GF-D8 (cell line): ENCODE results near the gene CRY1.
A peak's percentile ranks its signal among the peaks of the same experiment; 100 is the strongest.
"Not testable (repeated sequence)": the region's sequence is repeated elsewhere in the genome, so short reads cannot be mapped to it uniquely, and the experiment has no call there.

ENCODE experiments used
- DNase-seq: peaks from one replicate; lab custom pipeline; 2025; lab: John Stamatoyannopoulos, UW

The CRY1 gene

GRCh38 chr12:107002665-107003064 is 90.7 kb downstream of the CRY1 start:
- DNase-seq = not testable (repeated sequence)

- no peak for DNase-seq
These were observed 93.9 kb downstream of the CRY1 start for GRCh38 chr12:106999446-106999845.

DNA sequence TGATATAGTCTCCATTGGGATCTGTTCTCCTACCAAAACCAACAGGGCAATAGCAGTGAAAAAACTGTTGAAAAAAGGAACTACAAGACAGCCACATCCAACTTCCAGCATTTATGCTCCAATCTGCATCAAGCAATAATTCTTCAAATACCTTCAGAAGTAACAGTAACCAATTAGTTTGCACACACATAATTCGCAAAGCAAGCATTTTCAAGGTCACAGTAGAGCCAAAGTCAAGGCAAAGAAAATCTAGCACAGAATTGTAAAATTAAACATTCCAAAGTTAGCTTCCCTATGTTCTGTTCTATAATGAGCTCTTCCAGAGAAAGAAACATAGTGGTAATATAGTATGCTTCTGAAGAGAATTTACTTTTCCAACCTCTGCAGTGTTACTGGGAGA is 95.4 kb downstream of the CRY1 start:
- no peak for DNase-seq

DNA sequence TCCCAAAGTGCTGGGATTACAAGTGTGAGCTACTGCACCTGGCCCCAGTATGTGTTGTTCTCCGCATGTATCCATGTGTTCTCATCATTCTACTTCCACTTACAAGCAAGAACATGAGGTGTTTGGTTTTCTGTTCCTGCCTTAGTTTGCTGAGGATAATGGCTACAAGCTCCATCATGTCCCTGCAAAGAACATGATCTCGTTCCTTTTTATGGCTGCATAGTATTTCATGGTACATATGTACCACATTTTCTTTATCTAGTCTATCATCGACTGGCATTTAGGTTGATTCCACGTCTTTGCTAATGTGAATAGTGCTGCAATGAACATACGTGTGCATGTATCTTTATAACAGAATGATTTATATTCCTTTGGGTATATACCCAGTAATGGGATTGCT is 97.2 kb downstream of the CRY1 start:
- DNase-seq = not testable (repeated sequence)

- DNase-seq = no peak
These were observed 98.6 kb downstream of the CRY1 start for GRCh38 chr12:106994579-106995220.

- no peak for DNase-seq
These were observed 105.5 kb downstream of the CRY1 start for GRCh38 chr12:106987846-106988245.

DNA sequence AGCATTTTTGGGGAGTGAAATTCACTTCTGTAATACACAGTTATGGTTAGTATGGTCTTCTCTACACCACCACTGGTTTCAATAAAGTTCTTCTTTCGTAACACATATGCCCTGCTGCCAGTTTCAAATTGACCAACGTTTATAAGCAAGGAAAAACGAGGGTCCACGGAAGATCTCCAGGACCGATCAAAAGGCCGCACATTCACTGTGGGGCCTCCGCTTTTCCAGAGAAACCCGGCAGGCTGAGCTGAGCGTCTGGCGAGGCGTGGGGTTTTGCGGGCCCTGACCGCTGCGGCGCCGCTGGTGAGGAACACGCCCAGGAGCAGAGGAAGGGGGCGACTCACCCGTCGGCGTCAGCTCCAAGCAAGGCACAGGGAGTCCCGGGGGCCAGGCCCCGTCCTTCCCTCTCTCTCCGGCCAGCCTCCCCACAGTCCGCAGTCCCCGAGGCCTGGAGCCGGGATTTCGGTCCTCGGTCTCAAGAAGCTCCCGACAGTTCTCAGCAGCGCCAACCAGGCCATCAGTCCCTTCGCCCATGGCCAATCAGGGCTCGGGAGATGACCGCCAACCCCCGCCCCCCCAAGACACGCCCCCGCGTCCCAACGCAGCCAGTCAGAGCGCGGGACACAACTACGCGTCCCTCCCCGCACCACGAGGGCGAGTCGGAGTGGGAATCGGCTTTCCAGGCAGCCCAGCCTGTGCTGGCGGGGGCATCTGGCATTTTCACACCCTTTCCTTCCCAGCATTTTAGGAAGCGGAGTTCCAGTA is 106.5 kb downstream of the CRY1 start, which contains the start of gene MTERF2:
Gene MTERF2, minus strand, starts transcription at position 522 of the 765 bp plus-strand sequence. CDS start 8,432 bp downstream, outside the sequence.
- DNase-seq = peak; percentile 76

GRCh38 chr12:106986135-106986534 is 107.2 kb downstream of the CRY1 start:
- DNase-seq = no peak

- DNase-seq = no peak
These were observed 107.9 kb downstream of the CRY1 start for GRCh38 chr12:106985479-106985878.

GRCh38 chr12:106984588-106985137 is 108.7 kb downstream of the CRY1 start:
- DNase-seq = no peak

DNA sequence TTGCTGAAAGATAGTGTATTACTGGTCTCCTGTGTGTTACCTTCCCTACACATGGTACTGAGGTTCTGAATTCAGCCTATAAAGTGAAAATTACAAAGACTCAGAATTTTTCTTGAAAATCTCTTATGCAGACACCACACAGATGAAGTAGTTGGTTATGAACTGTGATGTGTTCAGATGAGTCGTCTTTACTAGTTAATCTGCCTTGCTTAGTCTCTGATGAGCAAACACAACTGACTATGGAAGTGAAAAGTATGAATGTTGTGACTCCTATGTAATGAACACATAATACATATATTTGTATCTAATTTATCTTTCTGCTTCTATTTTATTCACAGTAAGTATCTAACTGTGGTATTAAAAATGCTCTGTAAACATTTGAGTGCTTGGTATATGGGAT is 111.1 kb downstream of the CRY1 start:
- DNase-seq = no peak

- DNase-seq = no peak
These were observed 111.6 kb downstream of the CRY1 start for GRCh38 chr12:106981788-106982187.

DNA sequence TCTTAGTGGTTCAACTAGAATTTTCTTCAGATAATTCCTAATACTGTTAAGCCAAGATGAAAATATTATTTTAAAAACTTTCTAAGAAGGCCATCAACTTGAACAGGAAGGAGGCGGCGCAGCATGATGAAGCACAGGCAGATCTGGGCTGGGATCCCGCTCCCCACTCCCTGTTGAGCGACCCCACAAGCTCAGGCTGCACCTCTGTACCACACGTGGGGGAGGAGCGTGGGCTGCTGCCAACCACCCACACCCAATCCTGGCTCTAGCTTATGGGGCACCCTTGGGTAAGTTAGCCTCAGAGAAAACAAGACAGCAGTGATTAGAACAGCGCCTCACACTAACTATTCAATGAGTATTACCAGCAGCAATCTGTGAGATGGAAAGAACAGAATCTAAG is 112.4 kb downstream of the CRY1 start:
- DNase-seq = no peak

DNA sequence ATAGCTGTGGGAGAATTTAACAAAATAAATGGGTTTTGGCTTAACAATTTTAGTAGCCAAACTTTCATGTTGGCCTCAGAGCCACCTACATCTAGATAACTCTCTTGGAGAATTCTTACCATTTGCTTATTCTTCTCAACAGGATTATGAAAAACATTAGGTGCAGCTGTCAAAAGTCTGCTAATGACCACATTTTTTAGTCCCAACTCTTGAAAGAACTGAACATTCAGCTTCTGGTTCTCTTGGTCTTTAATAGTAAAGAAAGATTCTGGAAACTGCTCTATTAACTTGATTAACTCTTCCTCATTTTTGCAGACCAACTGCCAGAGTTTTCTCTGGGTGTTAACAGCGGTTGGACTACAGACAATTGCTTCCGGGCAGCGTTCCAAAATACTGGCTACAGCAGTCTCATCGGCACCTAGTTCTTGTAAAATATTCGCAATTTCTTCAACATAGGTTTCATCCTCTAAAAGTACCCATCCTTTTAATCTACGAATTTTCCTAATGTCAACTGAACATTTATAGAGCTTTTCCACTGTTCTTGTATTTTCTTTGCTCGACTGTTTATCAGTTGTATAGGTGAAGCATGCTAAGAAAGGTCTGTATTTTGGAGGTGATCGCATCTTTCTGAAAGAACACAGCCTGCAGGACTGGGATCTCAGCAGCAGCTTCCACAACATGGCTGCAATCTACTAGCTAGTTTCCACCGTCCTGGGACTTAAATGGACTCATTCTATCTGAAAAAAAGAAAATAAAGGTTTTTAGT is 115.1 kb downstream of the CRY1 start:
- no peak for DNase-seq

DNA sequence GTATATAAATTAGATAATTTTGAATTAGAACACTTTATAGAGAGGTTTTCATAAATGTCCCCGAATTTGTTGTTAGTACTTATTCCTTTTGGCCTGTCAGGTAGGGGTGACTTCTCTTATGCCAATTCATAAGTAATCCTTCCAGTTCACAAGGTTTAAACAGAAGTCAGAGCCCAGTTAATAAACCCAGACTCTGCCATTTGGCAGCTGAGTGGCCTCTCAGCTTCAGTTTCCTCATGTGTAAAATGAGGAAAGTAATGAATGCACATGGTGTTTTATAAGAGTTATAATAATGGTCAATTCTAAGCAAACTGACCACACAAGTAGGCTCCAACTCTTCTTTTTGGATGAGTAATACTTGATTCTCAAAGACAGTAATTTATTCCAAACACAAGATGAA is 116.7 kb downstream of the CRY1 start:
- DNase-seq = no peak

DNA sequence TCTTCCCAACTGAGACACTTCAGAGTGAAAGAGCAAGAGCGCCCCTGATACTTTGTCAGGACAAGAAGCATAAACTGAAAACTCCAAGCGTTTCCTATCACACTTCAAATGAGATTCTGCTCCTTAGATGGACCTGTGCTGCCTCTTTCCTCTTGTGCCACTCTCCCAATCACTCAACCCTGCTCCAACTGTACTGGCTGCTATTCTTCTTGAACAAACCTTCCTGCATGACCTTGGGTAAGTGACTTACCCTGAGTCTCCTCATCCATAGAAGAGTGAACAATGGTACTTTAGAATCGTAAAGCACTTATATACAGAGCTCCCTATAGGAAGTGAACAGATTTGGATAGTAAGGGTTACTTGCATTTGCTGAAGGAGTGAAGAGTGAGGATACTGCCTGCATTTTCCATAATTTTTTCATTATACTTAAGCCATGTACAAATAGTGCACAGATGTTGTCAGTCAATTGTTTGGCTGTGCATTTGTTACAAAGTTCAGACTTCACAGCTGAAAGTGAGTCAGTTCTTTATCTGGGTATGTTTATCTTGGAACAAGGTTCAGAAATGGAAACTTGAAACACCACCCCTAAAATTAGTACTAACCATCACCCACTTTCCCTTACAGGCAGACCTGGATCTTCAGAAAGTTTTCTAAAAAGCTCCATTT is 117.2 kb downstream of the CRY1 start:
- no peak for DNase-seq

GRCh38 chr12:106975098-106975497 is 118.3 kb downstream of the CRY1 start:
- no peak for DNase-seq

- DNase-seq = no peak
These were observed 118.8 kb downstream of the CRY1 start for GRCh38 chr12:106974511-106974910.

GRCh38 chr12:106973545-106973944 is 119.8 kb downstream of the CRY1 start:
- no peak for DNase-seq

GRCh38 chr12:106971065-106971464 is 122.3 kb downstream of the CRY1 start:
- DNase-seq = no peak

- no peak for DNase-seq
These were observed 128.8 kb downstream of the CRY1 start for GRCh38 chr12:106964526-106964925.

GRCh38 chr12:106962286-106962685 is 131.1 kb downstream of the CRY1 start:
- no peak for DNase-seq
